Dedifferentiated amniotic fluid mesenchymal stem cell (primary cell): ENCODE measurements around the gene UEVLD.

Experiments used
- DNase-seq: peaks from one replicate; pipeline ENCODE4 v3.0.0-alpha.2; 2016; ENCODE audit errors: extremely low spot score

Gene UEVLD

DNA sequence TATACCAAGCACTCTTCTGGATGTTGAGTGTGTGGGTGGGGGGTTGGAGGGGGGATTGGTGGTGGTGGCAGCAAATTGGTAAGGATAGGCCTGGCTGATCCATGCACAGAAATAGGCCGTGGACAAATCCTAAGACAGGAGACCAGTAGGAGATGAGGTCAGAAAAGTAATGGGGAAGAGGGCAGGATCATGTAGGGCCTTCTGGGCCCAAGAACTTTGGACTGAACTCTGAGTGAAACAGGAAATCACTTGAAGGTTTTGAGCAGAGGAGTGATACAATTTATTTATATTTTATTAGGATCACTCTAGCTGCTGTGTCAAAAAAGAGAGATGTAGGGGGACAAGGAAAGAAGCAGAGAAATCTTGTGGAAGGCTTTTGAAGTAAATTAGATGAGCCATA lies 90.5 kb downstream of the UEVLD start:
- no peak for DNase-seq

DNA sequence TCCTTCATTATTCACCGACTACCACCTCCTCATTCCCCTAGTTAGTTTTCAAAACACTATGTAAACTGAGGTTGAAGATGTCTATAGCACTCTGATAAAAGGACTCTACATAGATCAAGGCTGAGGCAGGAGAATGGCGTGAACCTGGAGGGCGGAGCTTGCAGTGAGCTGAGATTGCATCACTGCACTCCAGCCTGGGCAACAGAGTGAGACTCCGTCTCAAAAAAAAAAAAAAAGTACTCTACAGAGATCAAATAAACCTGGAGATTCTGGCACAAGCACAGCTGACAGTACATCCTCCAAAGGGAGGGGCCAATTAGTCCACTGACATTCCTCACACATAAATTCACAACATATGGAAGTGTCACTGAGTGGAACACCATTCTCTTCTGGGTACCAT lies 92.8 kb downstream of the UEVLD start:
- DNase-seq: no peak

DNA sequence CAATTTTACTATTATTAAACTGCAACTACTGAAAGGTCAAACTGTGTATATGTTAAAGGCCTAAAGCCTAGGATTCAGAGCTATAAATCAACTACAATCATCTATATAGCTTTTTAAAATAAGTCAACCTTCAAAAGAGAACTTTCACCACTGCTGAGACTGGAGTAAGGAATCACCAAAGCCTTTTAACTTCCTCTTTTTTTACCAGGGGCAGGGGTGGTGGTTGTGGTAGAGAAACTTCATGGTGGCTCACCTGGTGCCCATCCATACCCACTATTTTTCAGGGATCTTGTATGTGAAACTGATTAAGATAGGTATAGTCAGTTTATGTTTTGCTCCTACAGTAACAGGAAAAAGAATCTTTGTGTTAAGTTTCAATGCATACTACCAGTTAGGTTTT lies 93.3 kb downstream of the UEVLD start:
- no peak for DNase-seq

DNA sequence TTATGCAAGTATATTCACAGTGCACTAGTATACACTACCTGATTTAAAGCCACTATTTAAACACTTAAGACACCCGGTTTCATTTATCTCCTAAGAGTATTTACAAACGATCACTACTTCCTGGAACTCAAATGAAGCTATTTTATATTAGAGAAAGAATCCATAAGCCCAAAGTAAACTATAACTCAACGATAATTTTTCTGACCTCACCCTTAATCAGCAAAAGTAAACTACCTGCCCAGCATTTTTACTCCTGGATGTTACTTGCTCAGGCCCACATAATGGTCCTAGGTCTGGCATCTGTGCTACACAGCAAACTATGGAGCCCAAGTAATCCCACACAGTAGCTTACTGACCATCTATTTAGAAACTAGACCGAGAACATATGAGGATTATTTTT lies 95.2 kb downstream of the UEVLD start:
- DNase-seq: no peak

DNA sequence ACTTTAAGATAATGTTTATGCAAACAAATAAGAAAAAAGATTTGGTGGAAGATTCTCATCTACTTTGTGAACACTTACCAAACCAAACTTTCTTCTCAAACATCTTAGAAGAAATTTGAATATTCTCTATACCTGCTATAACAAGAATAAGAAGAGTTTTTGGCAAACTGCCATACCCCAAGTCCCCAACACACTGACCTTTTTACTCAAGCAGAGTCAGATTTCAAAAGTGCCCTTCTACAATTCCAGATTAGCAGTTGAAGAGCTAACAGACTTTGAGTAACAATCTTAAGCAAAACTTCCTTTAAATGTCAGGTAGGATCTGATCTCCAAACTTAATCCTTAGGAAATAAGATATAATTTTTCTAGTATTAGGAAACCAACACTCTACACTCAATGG lies 95.6 kb downstream of the UEVLD start:
- no peak for DNase-seq

DNA sequence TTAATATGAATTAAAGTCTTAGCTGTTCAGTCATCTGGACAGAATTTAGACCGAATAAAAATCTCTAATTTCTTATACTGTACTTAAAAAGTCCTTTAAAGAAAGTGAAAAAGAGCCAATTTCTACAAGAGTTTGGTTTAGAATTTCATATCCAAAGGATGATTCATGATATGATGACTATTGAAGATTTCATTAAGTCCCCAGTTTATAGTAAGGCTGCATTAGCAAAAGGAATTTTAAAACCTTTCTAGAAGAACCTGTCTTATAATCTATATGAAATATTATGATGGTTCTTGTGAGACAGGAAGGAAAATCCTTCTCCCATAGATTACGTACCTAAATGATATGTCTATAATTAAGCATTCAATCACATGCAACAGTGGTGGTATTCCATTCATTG lies 96.6 kb downstream of the UEVLD start:
- no peak for DNase-seq

DNA sequence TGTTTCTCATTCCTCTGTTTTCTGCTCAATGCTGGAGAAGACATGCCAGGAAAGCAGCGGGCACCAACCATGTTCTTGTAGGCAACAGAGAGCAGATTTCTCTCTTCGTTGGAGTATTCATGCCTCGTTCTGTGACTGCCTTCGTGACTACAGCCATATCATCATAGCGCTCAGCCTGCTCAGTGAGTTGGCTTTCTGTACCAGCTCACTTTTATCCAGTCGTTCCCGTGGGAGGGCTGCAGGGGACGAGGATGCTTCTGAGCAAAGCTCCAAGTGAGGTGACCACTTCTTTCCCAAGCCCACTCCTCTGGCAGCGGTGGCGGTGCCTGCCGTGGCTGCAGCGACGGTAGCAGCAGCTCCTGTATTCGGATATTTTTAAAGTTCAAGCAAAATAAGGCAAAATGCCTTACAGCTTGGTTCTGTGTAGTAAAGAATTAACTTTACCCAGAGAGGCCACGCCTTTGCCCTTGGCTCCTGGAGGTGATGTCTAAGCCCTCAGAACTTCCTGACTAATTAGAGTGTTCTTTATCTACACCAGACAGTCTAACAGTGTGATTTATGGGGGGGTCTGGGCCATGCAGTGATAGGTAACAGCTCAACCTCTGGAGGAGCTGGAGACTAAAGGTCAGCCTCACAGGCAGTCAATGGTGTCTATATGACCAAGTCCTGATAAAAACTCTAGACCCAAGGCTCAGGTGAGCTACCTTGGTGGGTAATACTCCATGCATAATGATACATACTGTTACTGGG lies 97.6 kb downstream of the UEVLD start:
- no peak for DNase-seq

DNA sequence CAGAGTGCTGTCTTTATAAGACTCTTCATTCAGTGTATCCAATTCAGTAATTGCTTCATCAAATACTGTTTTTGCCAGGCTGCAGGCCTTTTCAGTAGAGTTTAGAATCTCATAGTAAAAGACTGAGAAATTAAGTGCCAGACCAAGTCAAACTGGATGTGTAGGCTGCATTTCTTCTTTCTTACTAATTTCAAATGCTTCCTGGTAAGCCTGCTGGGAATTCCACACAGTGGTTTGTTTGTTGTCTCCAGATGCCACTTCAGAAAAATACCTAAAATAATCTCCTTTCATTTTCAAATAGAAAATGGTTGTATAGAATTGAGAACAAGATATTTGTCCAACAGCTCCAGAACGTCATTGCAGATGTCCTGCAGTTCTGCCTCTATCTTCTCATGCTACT lies 98.2 kb downstream of the UEVLD start:
- no peak for DNase-seq

DNA sequence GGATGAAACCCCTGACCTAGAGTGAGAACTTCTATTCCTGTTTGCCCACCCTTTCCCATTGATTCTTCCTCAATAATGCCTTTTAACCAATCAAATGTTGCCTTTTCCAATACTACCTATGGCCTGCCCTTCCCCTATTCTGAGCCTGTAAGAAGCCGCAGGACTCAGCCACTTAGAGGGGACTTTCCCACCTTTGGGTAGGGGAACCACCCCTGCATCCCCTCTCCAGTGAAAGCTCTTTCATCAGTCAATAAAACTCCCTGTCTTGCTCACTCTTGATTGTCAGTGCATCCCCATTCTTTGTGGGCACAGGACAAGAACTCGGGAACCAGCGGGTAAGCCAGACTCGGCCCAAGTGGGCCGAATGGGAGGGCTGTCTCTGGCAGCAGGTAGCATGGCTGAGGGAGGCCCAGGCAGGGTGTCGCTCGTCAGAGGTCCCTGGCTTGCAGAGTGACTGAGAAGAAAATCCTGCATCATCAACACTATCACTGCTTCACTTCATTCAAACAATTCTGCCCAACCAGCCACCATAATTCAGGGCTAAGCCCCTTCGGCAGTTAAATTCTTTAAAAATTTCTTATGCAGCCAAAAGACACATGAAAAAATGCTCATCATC lies 102.5 kb downstream of the UEVLD start:
- DNase-seq: no peak
